ENCODE data around the gene KCNK17.

The KCNK17 gene

GRCh38 chr6:39314273-39314795, at the start of gene KCNK17:
Gene KCNK17 (minus strand): TSS chr6:39314419. CDS start chr6:39314320, 99 bp downstream.
- DNase-seq (ENCODE audit: low read depth in 2 of 2), result no peak

- DNase-seq (ENCODE audit: low read depth in 2 of 2), result no peak
Observed at GRCh38 chr6:39363280-39363679, 49.1 kb upstream of the KCNK17 start.

- no peak for DNase-seq (ENCODE audit: low read depth in 2 of 2)
Observed at GRCh38 chr6:39362487-39362865, 48.3 kb upstream of the KCNK17 start.

DNA sequence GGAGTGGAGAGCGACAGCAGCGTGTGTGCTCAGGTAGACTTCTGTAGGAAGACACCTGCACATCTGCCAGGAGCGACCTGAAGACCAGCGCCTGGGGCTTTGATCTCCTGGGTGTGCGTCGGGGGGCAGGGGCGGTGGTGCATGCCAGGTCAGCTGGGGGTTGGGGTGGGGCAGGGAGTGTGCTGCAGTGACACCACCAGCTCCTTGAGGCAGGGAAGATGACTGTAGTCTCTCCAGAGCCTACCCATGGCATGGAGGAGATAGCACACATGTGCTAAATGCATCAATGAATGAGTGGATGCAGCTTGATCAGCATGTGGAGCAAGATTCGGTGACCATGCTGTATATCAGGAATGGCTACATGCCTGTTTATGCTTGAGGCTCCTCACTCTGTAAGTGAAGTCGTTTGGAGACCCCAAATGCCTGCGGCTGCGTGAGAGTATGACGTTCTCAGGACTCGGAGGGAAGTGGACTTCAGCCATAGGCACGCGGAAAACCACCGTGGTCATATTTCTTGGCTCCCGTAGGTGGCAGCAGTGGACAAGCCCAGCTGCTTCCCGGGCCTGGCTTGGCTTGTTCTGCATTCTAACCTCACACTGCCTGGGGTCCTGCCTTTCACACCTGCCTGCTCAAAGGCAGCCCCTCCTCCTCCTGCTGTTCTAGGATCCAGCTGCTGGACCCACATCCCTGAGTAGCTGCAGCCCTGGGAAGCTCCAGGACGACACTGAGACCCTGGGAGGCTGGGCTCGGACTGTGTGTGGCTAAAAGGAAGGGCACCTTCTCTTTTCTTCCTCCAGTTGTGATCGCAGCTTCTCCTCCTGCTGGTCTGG, 47.7 kb upstream of the KCNK17 start:
- DNase-seq (ENCODE audit: low read depth in 2 of 2), result no peak

DNA sequence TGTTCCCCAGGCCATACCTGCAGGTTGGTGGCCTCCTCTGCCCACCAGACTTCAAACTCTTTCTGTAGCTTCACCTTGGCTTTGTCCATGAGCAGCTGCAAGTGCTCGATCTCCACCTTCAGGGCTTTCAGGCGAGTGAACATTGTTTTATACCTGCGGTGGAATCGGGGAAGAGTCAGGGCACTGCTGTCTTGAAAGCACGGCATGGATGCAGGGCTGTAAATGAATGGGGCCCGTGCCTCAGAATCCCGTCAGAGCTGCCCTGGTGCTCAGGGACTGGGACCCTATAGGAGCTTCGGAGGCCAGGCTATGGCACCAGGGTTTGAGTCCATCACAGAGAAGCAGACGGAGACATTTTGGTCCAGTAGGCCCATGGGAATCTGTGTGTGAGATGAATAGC, 46.2 kb upstream of the KCNK17 start:
- DNase-seq (ENCODE audit: low read depth in 2 of 2), result no peak

DNA sequence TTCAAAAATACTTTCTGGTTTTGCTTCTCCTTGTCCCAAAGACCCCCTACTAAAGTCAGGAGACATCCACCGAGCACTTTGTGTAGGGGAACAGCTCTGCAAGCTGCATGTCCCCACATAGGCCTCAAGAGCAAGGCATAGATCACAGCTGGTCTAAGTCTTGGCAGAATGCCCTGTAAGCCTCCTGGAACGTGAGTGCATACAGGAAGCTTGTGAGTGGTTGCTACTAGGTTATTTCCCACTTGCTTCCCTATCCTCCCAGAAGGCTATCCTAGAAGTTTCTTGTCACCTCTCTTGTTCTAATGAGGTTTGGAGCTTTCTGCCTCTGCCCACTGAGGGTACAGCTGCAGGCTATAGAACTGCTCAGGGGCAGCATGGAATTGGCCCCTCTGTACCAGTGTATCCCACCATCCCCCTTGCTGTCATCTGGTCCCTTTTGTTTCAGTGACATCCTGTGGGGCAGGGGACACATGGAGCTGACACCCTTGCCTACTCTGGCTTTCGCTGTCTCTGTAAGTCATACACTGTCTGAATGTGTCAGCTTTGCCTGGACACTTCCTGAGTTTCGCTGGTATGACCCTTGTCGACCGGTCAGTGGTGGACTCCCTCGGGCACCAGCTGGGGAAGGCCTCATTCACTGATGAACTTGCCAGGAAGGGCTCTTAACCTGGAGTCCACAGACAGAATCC, 43.9 kb upstream of the KCNK17 start:
- no peak for DNase-seq (ENCODE audit: low read depth in 2 of 2)

- DNase-seq (ENCODE audit: low read depth in 2 of 2), result no peak
Observed at GRCh38 chr6:39353698-39354315, 39.6 kb upstream of the KCNK17 start.

DNA sequence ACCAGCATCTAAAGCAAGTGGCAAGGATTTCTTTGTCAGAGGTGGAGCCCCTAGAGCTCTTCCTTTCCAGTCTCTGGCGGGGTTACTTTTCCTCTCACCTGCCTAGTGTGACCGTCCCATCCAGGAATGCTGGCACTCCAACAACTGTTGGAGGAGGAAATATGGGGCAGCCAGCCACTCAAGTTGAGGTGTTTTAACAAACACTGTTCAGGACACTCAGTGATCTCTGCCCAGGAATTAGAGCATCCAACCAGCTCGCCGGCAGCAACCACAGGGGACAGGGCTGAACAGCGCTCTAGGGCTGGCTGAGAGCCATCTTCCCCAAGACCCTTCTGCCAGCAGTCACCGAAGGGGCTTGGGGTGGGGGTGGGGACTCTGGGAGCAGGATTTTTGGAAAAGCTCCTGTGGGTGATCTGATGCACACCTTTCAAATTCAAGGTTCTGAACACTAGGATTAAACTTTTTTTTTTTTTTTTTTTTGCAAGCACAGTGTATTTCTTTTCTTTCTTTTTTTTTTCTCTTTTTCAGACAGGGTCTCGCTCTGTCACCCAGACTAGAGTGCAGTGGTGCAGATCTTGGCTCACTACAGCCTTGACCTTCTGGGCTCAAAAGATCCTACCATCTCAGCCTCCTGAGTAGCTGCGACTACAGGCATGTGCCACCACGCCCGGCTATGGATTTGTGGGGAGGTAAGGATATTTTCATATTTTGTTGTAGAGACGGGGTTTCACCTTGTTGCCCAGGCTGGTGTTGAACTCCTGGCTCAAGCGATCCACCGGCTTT, 36.7 kb upstream of the KCNK17 start:
- DNase-seq (ENCODE audit: low read depth in 2 of 2), result no peak

- no peak for DNase-seq (ENCODE audit: low read depth in 2 of 2)
Observed at GRCh38 chr6:39348740-39349139, 34.5 kb upstream of the KCNK17 start.

DNA sequence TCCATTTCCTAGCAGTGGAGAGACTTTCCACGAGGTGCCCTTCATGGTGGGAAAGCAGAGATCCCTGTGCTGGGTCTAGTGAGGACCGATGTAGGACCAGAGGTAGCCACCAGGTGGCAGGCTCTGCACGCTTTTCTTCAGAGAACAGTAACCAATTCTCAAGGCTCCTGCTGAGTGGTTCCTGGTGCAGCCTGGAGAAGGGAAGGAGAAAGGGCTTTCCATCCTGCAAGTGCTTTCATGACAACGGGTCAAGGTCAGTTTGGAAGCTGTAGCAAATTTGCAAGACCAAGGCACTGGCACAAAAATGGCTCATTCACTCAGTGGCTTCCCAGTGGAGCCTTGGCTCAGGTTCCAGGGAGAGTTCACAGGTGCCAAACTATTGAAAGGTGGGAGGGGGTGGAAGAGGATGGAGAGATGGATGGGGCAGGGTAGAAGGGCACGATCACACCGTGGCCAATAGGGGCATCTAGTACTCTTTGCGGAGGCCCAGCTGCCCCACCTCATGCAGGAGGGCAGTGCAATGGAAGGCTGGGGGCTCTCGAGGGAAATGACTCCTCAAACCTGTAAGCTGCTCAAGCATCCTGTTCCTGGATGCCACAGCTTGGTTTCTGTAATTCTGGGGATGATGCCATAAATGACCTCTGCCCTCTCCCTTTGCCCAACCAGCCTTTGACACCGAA, 33.8 kb upstream of the KCNK17 start:
- peak; percentile 14 to 16 for DNase-seq (ENCODE audit: low read depth in 2 of 2)

DNA sequence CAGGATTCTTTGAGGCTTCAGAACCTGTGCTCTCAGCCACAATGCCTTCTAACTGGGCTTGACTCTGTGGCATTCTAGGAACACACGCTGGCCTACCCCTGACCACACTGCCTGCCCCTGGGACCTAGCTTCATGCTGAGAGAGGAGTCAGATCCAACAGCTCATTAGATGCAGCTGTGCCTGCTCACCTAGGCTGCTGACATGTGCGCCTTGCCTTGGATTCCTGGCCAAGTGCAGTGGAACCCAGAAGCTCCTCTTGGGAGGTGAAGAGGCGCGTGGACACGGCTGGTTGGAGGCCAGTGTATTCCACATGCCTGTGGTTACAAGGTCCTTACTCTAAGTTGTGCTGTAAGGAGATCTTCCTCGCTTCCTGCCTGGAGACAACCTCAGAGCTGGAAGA, 33.0 kb upstream of the KCNK17 start:
- no peak for DNase-seq (ENCODE audit: low read depth in 2 of 2)

GRCh38 chr6:39344821-39345280, 30.6 kb upstream of the KCNK17 start:
- DNase-seq (ENCODE audit: low read depth in 2 of 2), result no peak

DNA sequence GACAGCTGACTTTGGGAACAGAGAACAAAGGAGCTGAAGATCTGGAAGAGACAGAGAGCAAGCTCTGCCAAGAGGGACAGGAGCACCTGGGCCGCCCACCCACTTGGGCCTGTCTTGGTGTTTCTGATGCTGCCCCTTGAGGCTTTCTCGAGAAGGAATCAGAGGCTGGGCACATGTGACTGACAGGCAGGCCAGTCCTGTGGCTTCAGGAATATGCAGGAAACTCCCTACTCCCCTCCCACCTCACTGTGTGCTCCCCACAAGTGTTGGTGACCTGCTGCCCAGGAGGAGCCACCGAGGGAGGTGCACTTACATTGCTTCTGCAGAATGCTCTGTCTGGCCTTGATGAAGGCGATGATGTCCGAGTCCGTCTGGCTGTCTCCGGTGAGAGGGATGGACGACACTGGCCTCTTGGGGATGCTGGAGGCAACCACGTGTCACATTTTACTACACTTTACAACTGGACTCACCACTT, 29.2 kb upstream of the KCNK17 start:
- no peak for DNase-seq (ENCODE audit: low read depth in 2 of 2)

GRCh38 chr6:39342692-39343395, 28.6 kb upstream of the KCNK17 start:
- no peak for DNase-seq (ENCODE audit: low read depth in 2 of 2)

GRCh38 chr6:39341937-39342336, 27.7 kb upstream of the KCNK17 start:
- no peak for DNase-seq (ENCODE audit: low read depth in 2 of 2)

- no peak for DNase-seq (ENCODE audit: low read depth in 2 of 2)
Observed at GRCh38 chr6:39341352-39341751, 27.1 kb upstream of the KCNK17 start.

DNA sequence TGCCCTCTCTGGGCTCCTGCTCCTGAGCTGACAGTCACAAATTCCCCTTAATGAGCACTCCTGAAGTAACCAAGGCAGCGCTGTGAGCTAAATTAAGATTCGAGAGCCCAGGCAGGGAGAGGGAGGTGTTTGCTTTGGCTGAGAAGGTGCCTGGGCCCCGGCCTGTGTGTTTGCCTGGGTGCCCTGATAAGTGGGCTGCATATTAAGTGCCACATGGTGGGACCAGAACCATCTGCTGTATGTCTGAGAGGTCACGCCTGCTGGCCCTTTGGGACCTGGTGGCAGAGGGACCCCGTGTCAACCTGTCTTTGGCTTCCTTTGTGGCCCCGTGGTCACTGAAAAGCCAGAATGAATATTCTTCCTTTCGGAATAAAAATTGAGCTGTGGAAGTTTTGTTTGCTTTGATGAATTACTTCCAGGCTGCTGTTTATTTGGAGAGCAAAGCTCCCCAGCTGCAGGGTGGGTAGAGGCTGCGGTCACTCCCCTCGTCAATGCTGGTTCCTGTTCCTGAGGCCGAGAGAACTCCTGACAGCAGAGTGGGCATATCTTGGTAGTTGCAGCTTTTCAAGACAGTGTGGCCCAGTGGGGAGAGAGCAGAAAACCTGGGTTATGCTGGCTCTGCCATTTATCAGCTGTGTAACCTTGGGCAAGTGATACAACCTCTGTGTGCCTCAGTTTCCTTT, 25.8 kb upstream of the KCNK17 start:
- DNase-seq (ENCODE audit: low read depth in 2 of 2), result no peak

- DNase-seq (ENCODE audit: low read depth in 2 of 2), result no peak
Observed at GRCh38 chr6:39339096-39339867, 25.1 kb upstream of the KCNK17 start.

DNA sequence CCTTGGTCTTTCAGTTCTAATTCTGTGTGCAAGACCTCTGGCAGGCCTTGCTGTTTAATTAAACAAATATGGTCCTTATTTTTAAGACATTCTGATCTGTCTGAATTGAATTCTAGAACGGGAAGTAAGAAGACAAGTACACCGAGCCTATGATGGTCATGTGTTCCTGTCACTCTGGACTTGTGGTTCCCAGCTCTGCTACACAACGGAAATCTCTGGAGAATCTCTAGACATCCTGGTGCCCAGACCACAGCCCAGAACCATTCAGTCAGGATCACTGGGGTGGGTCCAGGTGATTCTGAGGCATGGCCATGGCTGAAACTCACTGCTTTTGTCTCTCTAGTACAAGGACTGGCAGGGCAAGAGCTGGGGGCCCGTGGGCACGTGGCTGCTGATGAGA, 24.2 kb upstream of the KCNK17 start:
- no peak for DNase-seq (ENCODE audit: low read depth in 2 of 2)

Data from stimulated activated CD8-positive, alpha-beta memory T cell treated with anti-CD3 and anti-CD28 coated beads, Interleukin-2, amount 100 ng/mL, for 1 hour (primary cell).